ENCODE measurements around the gene NSUN7.
"Not testable (repeated sequence)": the region's sequence is repeated elsewhere in the genome, so short reads cannot be mapped to it uniquely, and the experiment has no call there.

GRCh38 chr4:40817157-40817556 is 67.4 kb downstream of the NSUN7 start:
- TF ChIP-seq SMC3 (conservative IDR thresholded peaks at IDR 0.05; ENCODE audit: poor library complexity), result not testable (repeated sequence)
- TF ChIP-seq, protein P1, sequence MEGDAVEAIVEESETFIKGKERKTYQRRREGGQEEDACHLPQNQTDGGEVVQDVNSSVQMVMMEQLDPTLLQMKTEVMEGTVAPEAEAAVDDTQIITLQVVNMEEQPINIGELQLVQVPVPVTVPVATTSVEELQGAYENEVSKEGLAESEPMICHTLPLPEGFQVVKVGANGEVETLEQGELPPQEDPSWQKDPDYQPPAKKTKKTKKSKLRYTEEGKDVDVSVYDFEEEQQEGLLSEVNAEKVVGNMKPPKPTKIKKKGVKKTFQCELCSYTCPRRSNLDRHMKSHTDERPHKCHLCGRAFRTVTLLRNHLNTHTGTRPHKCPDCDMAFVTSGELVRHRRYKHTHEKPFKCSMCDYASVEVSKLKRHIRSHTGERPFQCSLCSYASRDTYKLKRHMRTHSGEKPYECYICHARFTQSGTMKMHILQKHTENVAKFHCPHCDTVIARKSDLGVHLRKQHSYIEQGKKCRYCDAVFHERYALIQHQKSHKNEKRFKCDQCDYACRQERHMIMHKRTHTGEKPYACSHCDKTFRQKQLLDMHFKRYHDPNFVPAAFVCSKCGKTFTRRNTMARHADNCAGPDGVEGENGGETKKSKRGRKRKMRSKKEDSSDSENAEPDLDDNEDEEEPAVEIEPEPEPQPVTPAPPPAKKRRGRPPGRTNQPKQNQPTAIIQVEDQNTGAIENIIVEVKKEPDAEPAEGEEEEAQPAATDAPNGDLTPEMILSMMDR (IDR thresholded peaks at IDR 0.05; ENCODE audit: poor library complexity, severe bottlenecking), result not testable (repeated sequence)

Measured in neural cell (in vitro differentiated cells).